ENCODE data around the gene FNDC11.

Gene FNDC11

DNA sequence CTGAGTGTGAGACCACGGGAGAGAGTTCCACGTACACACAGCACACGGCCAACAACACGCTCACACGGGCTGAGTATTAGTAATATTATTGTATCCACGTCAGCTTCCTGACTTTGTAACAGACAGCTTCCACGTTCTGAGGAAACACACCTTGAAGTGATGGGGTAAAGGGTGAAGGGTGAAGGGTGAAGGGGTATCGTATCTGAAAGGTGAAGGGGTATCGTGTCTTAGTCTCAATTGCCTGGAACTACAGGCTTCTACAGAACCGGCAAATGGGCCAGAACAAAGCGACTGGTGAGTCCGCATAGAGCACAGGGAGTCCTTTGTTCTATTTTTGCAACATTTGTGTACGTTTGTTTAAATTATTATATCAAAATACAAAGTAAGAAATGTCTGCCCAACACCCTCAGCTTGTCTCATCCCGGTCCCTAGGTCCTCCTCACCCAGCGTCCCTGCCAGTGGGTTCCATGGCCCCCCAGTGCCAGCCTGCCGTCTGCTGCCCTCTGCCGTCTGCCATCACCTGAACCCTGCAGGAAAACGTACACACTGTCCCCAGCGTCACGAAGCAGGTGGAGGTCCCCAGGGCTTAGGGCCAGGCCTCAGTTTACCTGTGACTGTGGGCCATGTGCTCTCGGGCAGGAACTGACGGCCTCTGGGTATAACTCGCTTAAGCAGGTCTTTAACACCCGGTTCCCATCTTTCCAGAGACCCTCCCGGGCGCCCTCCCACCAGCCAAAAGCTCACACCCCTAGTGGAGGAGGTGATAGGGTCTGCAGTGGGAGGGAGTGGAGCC, 24.5 kb downstream of the FNDC11 start:
- H3K27ac ChIP-seq = no peak overlapping the region
- no peak overlapping the region for H3K9ac ChIP-seq (ENCODE audit: insufficient read length)
- no peak overlapping the region for H3K4me3 ChIP-seq
- no peaks in the 10 kb centered on the region for H3K9me3 ChIP-seq (ENCODE audit: low read depth, low read length)
- no peak for TF ChIP-seq EZH2 (IDR thresholded peaks at IDR 0.05)
- no peak for TF ChIP-seq FOXP2 (optimal IDR thresholded peaks at IDR 0.05; ENCODE audit: control extremely low read depth, extremely low read length, insufficient read depth)
- TF ChIP-seq POLR2AphosphoS5 (IDR thresholded peaks at IDR 0.05; ENCODE audit: borderline replicate concordance, low read depth, low read length) = no peak
- DNase-seq (ENCODE audit: low read depth, low spot score) = no peak
- H3K36me3 ChIP-seq (ENCODE audit: insufficient read depth, low read length) = no peaks in the 10 kb centered on the region

DNA sequence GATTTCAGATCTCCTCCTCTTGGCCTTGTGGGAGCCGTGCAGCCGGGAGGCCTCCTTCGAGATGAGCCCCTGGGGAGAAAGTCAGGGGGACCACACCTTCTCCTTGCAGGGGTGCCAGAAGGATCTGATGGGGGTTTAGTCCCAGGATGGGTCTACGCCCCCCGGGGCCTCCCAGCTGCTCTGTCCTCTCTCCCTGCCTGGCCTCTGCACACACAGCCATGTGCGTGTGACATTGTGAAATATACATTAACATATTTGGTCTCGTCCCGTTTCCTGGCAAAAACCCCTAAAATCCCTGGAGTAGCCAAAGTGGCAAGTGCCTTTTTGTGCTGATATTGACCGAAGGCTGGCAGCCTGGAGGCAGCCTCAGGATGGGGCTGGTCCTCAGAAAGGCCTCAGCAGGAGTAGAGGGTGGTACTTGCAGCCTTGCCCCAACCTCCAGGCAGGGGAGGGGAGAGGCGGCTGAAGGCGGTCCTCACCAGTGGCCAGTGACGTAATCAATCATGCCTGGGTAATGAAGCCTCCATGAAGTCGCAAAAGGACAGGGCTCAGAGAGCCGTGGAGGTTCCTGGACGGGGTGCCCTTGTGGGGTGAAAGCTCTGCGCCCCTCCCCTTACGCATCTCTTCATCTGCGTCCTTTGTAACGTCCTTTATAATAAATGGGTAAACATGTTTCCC, 25.2 kb downstream of the FNDC11 start:
- no peak for TF ChIP-seq FOXP2 (optimal IDR thresholded peaks at IDR 0.05; ENCODE audit: control extremely low read depth, extremely low read length, insufficient read depth)
- no peak for DNase-seq (ENCODE audit: low read depth, low spot score)
- Histone ChIP-seq H3K9me3 (ENCODE audit: low read depth, low read length) (no peaks in the 10 kb centered on the region), H3K9ac (ENCODE audit: insufficient read length) (no peak overlapping the region), H3K4me3 (no peak overlapping the region), H3K27ac (no peak overlapping the region), H3K36me3 (ENCODE audit: insufficient read depth, low read length) (no peaks in the 10 kb centered on the region)

DNA sequence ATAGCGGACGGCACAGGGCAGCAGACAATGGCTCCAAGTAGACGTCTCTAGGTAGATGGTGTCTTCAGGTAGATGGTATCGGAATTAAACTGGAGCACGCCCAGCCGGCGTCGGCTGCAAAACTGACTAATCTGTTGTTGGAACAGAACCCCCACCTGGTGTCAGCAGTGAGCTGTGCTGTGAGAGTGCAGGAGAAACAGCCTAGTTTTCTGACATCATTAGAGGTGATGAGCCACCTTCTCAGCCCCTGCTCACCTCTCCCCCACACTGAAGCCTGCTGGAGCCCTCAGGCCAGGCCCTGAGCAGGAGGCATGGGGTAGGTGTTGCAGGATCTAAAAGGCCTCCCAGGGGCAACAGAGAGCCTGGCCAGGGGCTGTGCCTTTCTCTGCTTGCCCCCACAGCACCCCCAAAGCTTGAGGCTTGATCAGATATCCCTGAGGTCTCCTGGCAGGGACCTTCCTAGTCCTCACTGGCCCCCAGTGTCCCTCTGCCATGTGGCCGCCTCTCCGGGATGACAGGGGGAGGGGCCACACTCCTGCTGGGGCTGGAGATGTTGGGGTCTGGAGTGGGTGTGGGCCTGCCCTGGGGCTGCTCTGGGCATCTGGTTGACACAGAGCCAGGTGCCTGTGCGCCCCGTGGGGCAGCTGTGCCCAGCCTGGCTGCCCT, 27.0 kb downstream of the FNDC11 start:
- Histone ChIP-seq H3K9ac (ENCODE audit: insufficient read length) (no peak overlapping the region), H3K27ac (no peak overlapping the region), H3K36me3 (ENCODE audit: insufficient read depth, low read length) (no peaks in the 10 kb centered on the region), H3K4me3 (no peak overlapping the region), H3K9me3 (ENCODE audit: low read depth, low read length) (no peaks in the 10 kb centered on the region)
- no peak for TF ChIP-seq FOXP2 (optimal IDR thresholded peaks at IDR 0.05; ENCODE audit: control extremely low read depth, extremely low read length, insufficient read depth)
- TF ChIP-seq POLR2AphosphoS5 (IDR thresholded peaks at IDR 0.05; ENCODE audit: borderline replicate concordance, low read depth, low read length) = no peak
- TF ChIP-seq EZH2 (IDR thresholded peaks at IDR 0.05) = no peak
- no peak for DNase-seq (ENCODE audit: low read depth, low spot score)

DNA sequence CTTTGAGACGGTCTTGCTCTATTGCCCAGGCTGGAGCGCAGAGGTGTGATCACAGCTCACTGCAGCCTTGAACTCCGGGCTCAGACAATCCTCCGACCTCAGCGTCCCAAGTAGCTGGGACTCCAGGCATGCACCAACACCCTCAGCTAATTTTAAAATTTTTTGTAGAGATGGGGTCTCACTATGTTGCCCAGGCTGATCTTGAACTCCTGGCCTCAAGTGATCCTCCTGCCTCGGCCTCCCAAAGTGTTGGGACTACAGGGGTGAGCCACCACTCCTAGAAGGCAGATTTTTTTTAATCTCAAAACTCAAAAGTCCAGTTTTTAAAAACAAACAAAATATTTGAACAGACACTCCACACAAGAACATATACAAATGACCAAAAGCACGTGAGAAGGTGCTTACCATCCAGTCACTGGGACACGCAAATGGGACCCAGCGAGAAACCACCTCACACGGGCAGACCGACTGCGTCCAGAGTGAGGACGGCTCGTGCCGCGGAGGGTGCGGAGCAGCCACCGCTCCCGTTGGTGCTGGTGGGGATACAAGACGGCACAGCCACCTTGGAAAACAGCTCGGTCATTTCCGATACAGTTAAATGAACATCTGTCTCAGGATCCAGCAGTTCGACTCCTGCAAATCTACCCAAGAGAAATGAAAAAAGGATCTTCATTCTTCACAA, 28.6 kb downstream of the FNDC11 start:
- DNase-seq (ENCODE audit: low read depth, low spot score) = no peak
- Histone ChIP-seq H3K4me3 (no peak overlapping the region), H3K36me3 (ENCODE audit: insufficient read depth, low read length) (no peaks in the 10 kb centered on the region), H3K9ac (ENCODE audit: insufficient read length) (no peak overlapping the region), H3K9me3 (ENCODE audit: low read depth, low read length) (no peaks in the 10 kb centered on the region), H3K27ac (no peak overlapping the region)
- TF ChIP-seq EZH2 (IDR thresholded peaks at IDR 0.05) (no peak), FOXP2 (optimal IDR thresholded peaks at IDR 0.05; ENCODE audit: control extremely low read depth, extremely low read length, insufficient read depth) (no peak), POLR2AphosphoS5 (IDR thresholded peaks at IDR 0.05; ENCODE audit: borderline replicate concordance, low read depth, low read length) (no peak)

DNA sequence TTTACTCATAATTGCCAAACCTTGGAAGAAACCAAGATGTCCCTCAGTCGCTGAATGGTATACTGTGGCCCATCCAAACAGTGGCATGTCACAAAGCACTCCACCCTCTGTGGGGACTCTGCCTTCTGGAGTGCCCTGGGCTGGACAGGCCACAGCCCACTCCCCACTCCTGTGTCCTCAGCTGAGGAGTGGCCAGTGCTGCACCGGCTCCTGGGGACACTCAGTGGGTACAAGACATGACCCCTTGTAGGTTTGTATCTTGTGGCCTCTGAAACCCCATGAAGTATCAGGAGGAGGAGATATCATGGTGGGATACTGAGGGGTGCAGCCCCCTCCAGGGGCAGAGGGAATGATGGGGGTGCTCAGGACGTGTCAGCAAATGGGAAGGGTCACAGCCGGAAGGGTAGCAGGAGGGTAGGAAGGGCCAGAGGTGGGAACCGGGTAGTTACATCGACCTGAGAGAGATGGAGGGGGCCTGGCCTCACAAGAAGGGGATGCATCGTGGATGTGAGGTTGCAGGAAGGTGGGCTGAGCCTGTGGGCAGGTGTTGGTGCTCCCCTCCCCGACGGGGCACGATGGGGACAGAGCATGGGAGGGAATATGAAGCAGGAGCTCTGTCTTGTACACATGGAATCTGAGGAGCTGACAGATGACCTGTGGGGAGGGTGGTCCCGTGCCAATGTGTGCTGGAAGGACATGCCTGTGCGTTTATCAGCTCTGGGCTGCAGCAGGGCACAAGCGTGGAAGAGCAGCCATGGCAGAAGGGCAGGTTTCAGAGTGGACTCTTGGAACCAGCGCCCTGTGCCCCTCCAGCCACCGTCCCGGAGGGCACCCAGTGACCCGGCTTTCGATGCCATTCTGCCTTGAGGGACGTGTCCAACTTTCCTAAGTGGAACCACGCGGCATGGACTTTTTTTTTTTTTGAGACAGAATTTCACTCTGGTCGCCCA, 31.9 kb downstream of the FNDC11 start:
- TF ChIP-seq POLR2AphosphoS5 (IDR thresholded peaks at IDR 0.05; ENCODE audit: borderline replicate concordance, low read depth, low read length) (no peak), EZH2 (IDR thresholded peaks at IDR 0.05) (no peak), FOXP2 (optimal IDR thresholded peaks at IDR 0.05; ENCODE audit: control extremely low read depth, extremely low read length, insufficient read depth) (no peak)
- no peak for DNase-seq (ENCODE audit: low read depth, low spot score)
- no peaks in the 10 kb centered on the region for H3K9me3 ChIP-seq (ENCODE audit: low read depth, low read length)
- no peak overlapping the region for H3K27ac ChIP-seq
- no peaks in the 10 kb centered on the region; the same call in 1 of the 2 replicates for H3K36me3 ChIP-seq (ENCODE audit: insufficient read depth, low read length)
- H3K4me3 ChIP-seq = no peak overlapping the region
- no peak overlapping the region for H3K9ac ChIP-seq (ENCODE audit: insufficient read length)

DNA sequence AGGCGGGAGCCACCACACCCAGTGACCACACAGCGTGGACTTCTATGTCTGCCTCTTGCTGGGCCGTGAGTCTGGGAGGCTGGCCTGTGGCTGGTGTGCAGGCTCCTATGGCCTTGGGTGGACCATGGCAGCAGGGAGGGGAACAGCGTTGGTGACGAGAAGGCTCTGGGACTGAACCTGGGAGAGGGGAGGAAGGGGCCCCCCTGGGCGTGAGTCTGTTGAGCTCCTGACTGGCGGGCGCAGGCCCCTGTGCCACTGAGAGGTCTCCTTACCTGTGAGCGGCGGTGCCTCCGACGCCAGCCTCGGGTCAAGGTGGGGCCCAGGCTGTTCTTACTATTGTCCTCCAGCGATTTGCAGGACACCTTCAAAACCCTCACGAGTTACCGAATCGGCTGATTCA, 32.8 kb downstream of the FNDC11 start:
- no peak for DNase-seq (ENCODE audit: low read depth, low spot score)
- H3K36me3 ChIP-seq (ENCODE audit: insufficient read depth, low read length) = no peaks in the 10 kb centered on the region; the same call in 1 of the 2 replicates
- TF ChIP-seq POLR2AphosphoS5 (IDR thresholded peaks at IDR 0.05; ENCODE audit: borderline replicate concordance, low read depth, low read length) = no peak; the same call in 1 of the 2 replicates
- TF ChIP-seq EZH2 (IDR thresholded peaks at IDR 0.05) = no peak
- no peak for TF ChIP-seq FOXP2 (optimal IDR thresholded peaks at IDR 0.05; ENCODE audit: control extremely low read depth, extremely low read length, insufficient read depth)
- no peaks in the 10 kb centered on the region for H3K9me3 ChIP-seq (ENCODE audit: low read depth, low read length)
- no peak overlapping the region for H3K4me3 ChIP-seq
- no peak overlapping the region for H3K27ac ChIP-seq
- H3K9ac ChIP-seq (ENCODE audit: insufficient read length) = no peak overlapping the region

DNA sequence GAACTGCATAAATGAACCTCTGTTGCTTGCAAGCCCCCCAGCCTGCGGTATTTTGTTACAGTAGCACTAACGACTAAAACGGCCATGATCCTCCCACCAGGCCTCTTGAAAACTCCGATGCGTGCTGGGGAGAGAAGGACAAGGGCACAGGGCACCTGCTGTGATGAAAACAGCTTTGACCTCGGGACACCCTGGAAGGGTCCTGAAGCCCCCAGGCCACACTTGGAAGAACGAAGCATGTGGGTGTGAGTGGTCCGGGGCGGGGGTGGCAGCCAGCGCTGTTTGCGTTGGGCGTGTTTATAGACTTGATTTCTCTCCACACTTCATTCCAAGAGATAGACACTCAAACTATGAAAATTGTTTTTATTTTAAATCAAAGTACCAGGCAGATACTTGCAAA, 33.3 kb downstream of the FNDC11 start:
- no peak overlapping the region for H3K27ac ChIP-seq
- no peaks in the 10 kb centered on the region for H3K9me3 ChIP-seq (ENCODE audit: low read depth, low read length)
- no peaks in the 10 kb centered on the region; the same call in 1 of the 2 replicates for H3K36me3 ChIP-seq (ENCODE audit: insufficient read depth, low read length)
- H3K4me3 ChIP-seq = no peak overlapping the region
- TF ChIP-seq EZH2 (IDR thresholded peaks at IDR 0.05) = no peak
- no peak for TF ChIP-seq POLR2AphosphoS5 (IDR thresholded peaks at IDR 0.05; ENCODE audit: borderline replicate concordance, low read depth, low read length)
- TF ChIP-seq FOXP2 (optimal IDR thresholded peaks at IDR 0.05; ENCODE audit: control extremely low read depth, extremely low read length, insufficient read depth) = no peak
- no peak overlapping the region for H3K9ac ChIP-seq (ENCODE audit: insufficient read length)
- DNase-seq (ENCODE audit: low read depth, low spot score) = no peak

Measured in SK-N-MC (cell line).